H9 (cell line): ENCODE measurements around the gene CARD19. TPM values are rescaled to one million over a fixed set of nuclear protein-coding genes. Genes with fewer than 3 reads are reported as not detected.

Experiments
- DNase-seq: peaks from one replicate; pipeline ENCODE4 v3.0.0-alpha.2; 2017
- H2AFZ ChIP-seq: one replicate; pipeline ENCODE4 v1.6.1; 2013; ENCODE audit warnings: mild to moderate bottlenecking, low read length, control low read depth, moderate library complexity
- H2AK5ac ChIP-seq: 2 replicates; pipeline ENCODE4 v1.6.1; 2013; ENCODE audit warnings: low read length, control low read depth, mixed read lengths; ENCODE audit not compliant: insufficient read length
- H2BK120ac ChIP-seq: one replicate; pipeline ENCODE4 v1.6.1; 2013; ENCODE audit warnings: low read depth, mild to moderate bottlenecking, low read length, control low read depth, inconsistent platforms; ENCODE audit not compliant: poor library complexity, severe bottlenecking
- H2BK12ac ChIP-seq: 2 replicates; pipeline ENCODE4 v1.6.1; 2013; ENCODE audit warnings: low read length, control low read depth, mixed read lengths, low read depth; ENCODE audit not compliant: insufficient read length
- H2BK15ac ChIP-seq: 2 replicates; pipeline ENCODE4 v1.6.1; 2013; ENCODE audit warnings: low read depth, low read length, control low read depth
- H2BK20ac ChIP-seq: one replicate; pipeline ENCODE4 v1.6.1; 2013; ENCODE audit warnings: low read depth, mild to moderate bottlenecking, low read length, control low read depth, inconsistent platforms; ENCODE audit not compliant: poor library complexity, severe bottlenecking
- H2BK5ac ChIP-seq: 2 replicates; pipeline ENCODE4 v1.6.1; 2013; ENCODE audit warnings: low read length, control low read depth, mixed read lengths; ENCODE audit not compliant: insufficient read length
- H3K14ac ChIP-seq: 2 replicates; pipeline ENCODE4 v1.6.1; 2013; ENCODE audit warnings: low read length, control low read depth; ENCODE audit not compliant: insufficient read depth
- H3K18ac ChIP-seq: 2 replicates; pipeline ENCODE4 v1.6.1; 2013; ENCODE audit warnings: low read depth, mild to moderate bottlenecking, mixed read lengths, low read length, control low read depth; ENCODE audit not compliant: insufficient read length
- H3K23ac ChIP-seq: 2 replicates; pipeline ENCODE4 v1.6.1; 2013; ENCODE audit warnings: low read length, control low read depth, mixed read lengths, low read depth; ENCODE audit not compliant: insufficient read length
- H3K23me2 ChIP-seq: 2 replicates; pipeline ENCODE4 v1.6.1; 2013; ENCODE audit warnings: low read depth, mild to moderate bottlenecking, mixed read lengths, low read length, control low read depth; ENCODE audit not compliant: insufficient read length, poor library complexity, severe bottlenecking
- H3K27ac ChIP-seq: 2 replicates; pipeline ENCODE4 v1.5.1; 2013; ENCODE audit warnings: low read length, control low read depth, mixed read lengths, low read depth; ENCODE audit not compliant: insufficient read length
- H3K27me3 ChIP-seq: 2 replicates; pipeline ENCODE4 v1.6.1; 2013; ENCODE audit warnings: low read length, control low read depth, inconsistent platforms; ENCODE audit not compliant: insufficient read depth
- H3K4ac ChIP-seq: 2 replicates; pipeline ENCODE4 v1.6.1; 2013; ENCODE audit warnings: low read depth, mild to moderate bottlenecking, control low read depth, inconsistent platforms, low read length, moderate library complexity
- H3K4me1 ChIP-seq: 2 replicates; pipeline ENCODE4 v1.6.1; 2013; ENCODE audit warnings: low read length, control low read depth, inconsistent platforms; ENCODE audit not compliant: insufficient read depth
- H3K4me2 ChIP-seq: 2 replicates; pipeline ENCODE4 v1.6.1; 2013; ENCODE audit warnings: low read length, control low read depth, mixed read lengths; ENCODE audit not compliant: insufficient read length, insufficient read depth
- H3K56ac ChIP-seq: 2 replicates; pipeline ENCODE4 v1.6.1; 2013; ENCODE audit warnings: low read depth, mild to moderate bottlenecking, mixed read lengths, low read length, control low read depth; ENCODE audit not compliant: insufficient read length
- H3K79me1 ChIP-seq: 2 replicates; pipeline ENCODE4 v1.6.1; 2013; ENCODE audit warnings: low read depth, mild to moderate bottlenecking, moderate library complexity, low read length, control low read depth, inconsistent platforms; ENCODE audit not compliant: insufficient read depth, poor library complexity, severe bottlenecking
- H3K79me2 ChIP-seq: 2 replicates; pipeline ENCODE4 v1.6.1; 2013; ENCODE audit warnings: low read length, control low read depth, inconsistent platforms; ENCODE audit not compliant: insufficient read depth
- H3K9ac ChIP-seq: 2 replicates; pipeline ENCODE4 v1.6.1; 2013; ENCODE audit warnings: low read length, control low read depth, mixed read lengths; ENCODE audit not compliant: insufficient read length; ENCODE audit errors: extremely low read depth
- H3K9me3 ChIP-seq: one replicate; pipeline ENCODE4 v1.6.1; 2013; ENCODE audit warnings: low read depth, low read length, inconsistent platforms; ENCODE audit not compliant: control insufficient read depth
- H3T11ph ChIP-seq: one replicate; pipeline ENCODE4 v1.6.1; 2013; ENCODE audit warnings: mild to moderate bottlenecking, low read length, control low read depth, inconsistent platforms
- H4K20me1 ChIP-seq: one replicate; pipeline ENCODE4 v1.6.1; 2013; ENCODE audit not compliant: control insufficient read depth, insufficient read length, insufficient read depth
- H4K5ac ChIP-seq: 2 replicates; pipeline ENCODE4 v1.6.1; 2013; ENCODE audit warnings: low read depth, mild to moderate bottlenecking, mixed read lengths, low read length, control low read depth; ENCODE audit not compliant: insufficient read length
- H4K8ac ChIP-seq: replicated peaks from 2 replicates; pipeline ENCODE4 v1.6.1; 2013; ENCODE audit warnings: low read length, control low read depth, mixed read lengths, low read depth; ENCODE audit not compliant: insufficient read length
- H4K91ac ChIP-seq: 2 replicates; pipeline ENCODE4 v1.6.1; 2013; ENCODE audit warnings: low read depth, mild to moderate bottlenecking, moderate library complexity, mixed read lengths, low read length, control low read depth; ENCODE audit not compliant: insufficient read length
- H3K27ac Mint-ChIP-seq, 3 experiments: 2 replicates in 2 of 3; 3 replicates in 1 of 3; pipeline ENCODE4 v1.8.0; 2020 to 2021; ENCODE audit warnings: mixed read lengths in 3 of 3, mild to moderate bottlenecking in 1 of 3, moderate library complexity in 1 of 3
- H3K27me3 Mint-ChIP-seq: 2 replicates; pipeline ENCODE4 v1.8.0; 2021; ENCODE audit warnings: low read depth, mild to moderate bottlenecking, moderate library complexity, mixed read lengths
- H3K36me3 Mint-ChIP-seq, 3 experiments: 2 replicates in 2 of 3; 3 replicates in 1 of 3; pipeline ENCODE4 v1.8.0; 2020 to 2021; ENCODE audit warnings: low read depth in 3 of 3, mixed read lengths in 3 of 3; ENCODE audit not compliant: insufficient read depth in 1 of 3
- H3K4me1 Mint-ChIP-seq, 2 experiments: 2 replicates each; pipeline ENCODE4 v1.8.0; 2020; ENCODE audit warnings: mixed read lengths in 2 of 2
- H3K4me3 Mint-ChIP-seq, 2 experiments: 2 replicates in 1 of 2; 3 replicates in 1 of 2; pipeline ENCODE4 v1.8.0; 2020 to 2021; ENCODE audit warnings: mild to moderate bottlenecking in 2 of 2, mixed read lengths in 2 of 2, moderate library complexity in 1 of 2
- H3K9me3 Mint-ChIP-seq, 2 experiments: 2 replicates in 1 of 2; 3 replicates in 1 of 2; pipeline ENCODE4 v1.8.0; 2020; ENCODE audit warnings: mild to moderate bottlenecking in 2 of 2, mixed read lengths in 2 of 2, moderate library complexity in 1 of 2
- CTCF ChIP-seq: fragments of 200-600 bp; sonication (generic); conservative IDR thresholded peaks from 3 replicates; pipeline ENCODE4 v1.8.0; 2021; ENCODE audit warnings: antibody characterized with exemption, mild to moderate bottlenecking
- WGBS: extraction: QIAGEN DNeasy Blood & Tissue Kit; methylation state at CpG from one replicate; pipeline ENCODE4 v1.1.7; 2013; ENCODE audit warnings: missing lambda C conversion rate, low lambda C conversion rate, mixed read lengths; ENCODE audit not compliant: insufficient read length; ENCODE audit errors: extremely low coverage; 5-methylcytosine and 5-hydroxymethylcytosine counted together
- total RNA-seq: library from RNA; stranded (reverse); gene quantifications from 2 replicates; pipeline ENCODE4 v1.2.1, GENCODE V29; 2021

CARD19 gene
- total RNA-seq, 1 experiment from 2014 or later, result 21.4 TPM

GRCh38 chr9:93066978-93067603 lies 28.9 kb upstream of the CARD19 start:
- DNase-seq, result no peak
- no peaks in the 10 kb centered on the region for H3K23me2 ChIP-seq
- no peak for TF ChIP-seq CTCF
- H3T11ph ChIP-seq, result no peak overlapping the region
- H3K9ac ChIP-seq, result no peak overlapping the region
- no peak overlapping the region for H2BK20ac ChIP-seq
- H3K79me2 ChIP-seq, result no peaks in the 10 kb centered on the region
- no CpG with 5 or more reads among the region's 3 CpGs for WGBS
- no peak overlapping the region for H2BK15ac ChIP-seq
- H2AFZ ChIP-seq, result no peak overlapping the region
- no peak overlapping the region for H3K23ac ChIP-seq
- no peak overlapping the region for H4K5ac ChIP-seq
- Mint-ChIP-seq H3K36me3 (peaks cover 0 to 2% (median 0%) of the 10 kb centered on the region in 3 experiments; a peak in 1 of 7 replicates), H3K27ac (no peak overlapping the region), H3K4me3 (no peak overlapping the region), H3K9me3 (no peaks in the 10 kb centered on the region), H3K27me3 (peaks cover 4% of the 10 kb centered on the region), H3K4me1 (peaks cover 6 to 7% of the 10 kb centered on the region in 2 experiments)
- H4K91ac ChIP-seq, result no peak overlapping the region
- no peak overlapping the region for H3K18ac ChIP-seq
- H3K4me1 ChIP-seq, result no peaks in the 10 kb centered on the region
- H3K79me1 ChIP-seq, result no peaks in the 10 kb centered on the region
- H3K9me3 ChIP-seq, result no peaks in the 10 kb centered on the region
- no peak overlapping the region for H4K8ac ChIP-seq
- H2AK5ac ChIP-seq, result no peak overlapping the region
- H4K20me1 ChIP-seq, result no peaks in the 10 kb centered on the region
- H2BK12ac ChIP-seq, result no peak overlapping the region
- H3K27ac ChIP-seq, result no peak overlapping the region
- H3K27me3 ChIP-seq, result no peaks in the 10 kb centered on the region
- no peak overlapping the region for H2BK5ac ChIP-seq
- H3K4ac ChIP-seq, result no peak overlapping the region
- H2BK120ac ChIP-seq, result no peak overlapping the region
- H3K14ac ChIP-seq, result no peak overlapping the region
- no peak overlapping the region for H3K4me2 ChIP-seq
- no peak overlapping the region for H3K56ac ChIP-seq
